ENCODE measurements around the gene PLCB1.

DNA sequence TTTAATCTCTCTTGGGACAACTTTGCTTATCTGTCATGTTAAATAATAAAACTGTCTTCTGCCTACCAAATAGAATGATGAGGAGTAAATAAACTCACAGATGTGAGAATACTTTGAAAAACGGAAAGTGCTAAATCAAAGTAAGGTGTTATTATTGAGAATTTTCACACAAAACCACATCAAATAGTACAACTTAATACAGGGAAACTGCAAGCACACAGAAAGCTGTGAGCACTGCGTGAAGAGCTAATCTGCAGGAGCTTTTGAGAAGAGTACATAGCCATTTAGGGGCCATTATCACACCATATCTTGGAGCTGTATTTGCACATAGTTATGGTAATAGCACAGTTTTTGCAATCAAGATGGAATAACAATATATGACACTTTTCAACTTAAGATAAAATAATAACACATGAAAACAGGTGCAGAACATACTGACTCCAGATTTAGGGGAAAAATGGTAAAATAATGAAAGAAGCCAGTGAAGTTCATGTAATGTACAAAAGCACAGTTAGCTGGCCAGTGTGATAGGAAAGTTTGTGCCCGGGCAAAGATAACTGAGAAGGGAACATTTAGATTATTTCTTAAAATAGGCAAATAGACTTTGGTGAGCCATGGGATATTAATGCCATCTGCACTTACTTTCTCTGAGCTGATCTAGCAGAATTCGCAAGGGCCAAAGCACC, 538.3 kb downstream of the PLCB1 start:
- TF ChIP-seq, protein P1, sequence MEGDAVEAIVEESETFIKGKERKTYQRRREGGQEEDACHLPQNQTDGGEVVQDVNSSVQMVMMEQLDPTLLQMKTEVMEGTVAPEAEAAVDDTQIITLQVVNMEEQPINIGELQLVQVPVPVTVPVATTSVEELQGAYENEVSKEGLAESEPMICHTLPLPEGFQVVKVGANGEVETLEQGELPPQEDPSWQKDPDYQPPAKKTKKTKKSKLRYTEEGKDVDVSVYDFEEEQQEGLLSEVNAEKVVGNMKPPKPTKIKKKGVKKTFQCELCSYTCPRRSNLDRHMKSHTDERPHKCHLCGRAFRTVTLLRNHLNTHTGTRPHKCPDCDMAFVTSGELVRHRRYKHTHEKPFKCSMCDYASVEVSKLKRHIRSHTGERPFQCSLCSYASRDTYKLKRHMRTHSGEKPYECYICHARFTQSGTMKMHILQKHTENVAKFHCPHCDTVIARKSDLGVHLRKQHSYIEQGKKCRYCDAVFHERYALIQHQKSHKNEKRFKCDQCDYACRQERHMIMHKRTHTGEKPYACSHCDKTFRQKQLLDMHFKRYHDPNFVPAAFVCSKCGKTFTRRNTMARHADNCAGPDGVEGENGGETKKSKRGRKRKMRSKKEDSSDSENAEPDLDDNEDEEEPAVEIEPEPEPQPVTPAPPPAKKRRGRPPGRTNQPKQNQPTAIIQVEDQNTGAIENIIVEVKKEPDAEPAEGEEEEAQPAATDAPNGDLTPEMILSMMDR (conservative IDR thresholded peaks at IDR 0.05; ENCODE audit: low read depth in 2 of 2), result no peak
- no peak for TF ChIP-seq CREB1 (CRISPR knock-in tag; IDR thresholded peaks at IDR 0.05; ENCODE audit: low read depth)
- no peak for TF ChIP-seq EZH2 (IDR thresholded peaks at IDR 0.05; ENCODE audit: low read depth, unreplicated experiment)
- no peak for TF ChIP-seq EZH2phosphoT487 (IDR thresholded peaks at IDR 0.05; ENCODE audit: unreplicated experiment)
- TF ChIP-seq STAT1 (IDR thresholded peaks at IDR 0.05; ENCODE audit: unreplicated experiment), result no peak
- no peak for TF ChIP-seq POLR2AphosphoS5 (IDR thresholded peaks at IDR 0.05; ENCODE audit: low read depth)
- TF ChIP-seq, protein P2, sequence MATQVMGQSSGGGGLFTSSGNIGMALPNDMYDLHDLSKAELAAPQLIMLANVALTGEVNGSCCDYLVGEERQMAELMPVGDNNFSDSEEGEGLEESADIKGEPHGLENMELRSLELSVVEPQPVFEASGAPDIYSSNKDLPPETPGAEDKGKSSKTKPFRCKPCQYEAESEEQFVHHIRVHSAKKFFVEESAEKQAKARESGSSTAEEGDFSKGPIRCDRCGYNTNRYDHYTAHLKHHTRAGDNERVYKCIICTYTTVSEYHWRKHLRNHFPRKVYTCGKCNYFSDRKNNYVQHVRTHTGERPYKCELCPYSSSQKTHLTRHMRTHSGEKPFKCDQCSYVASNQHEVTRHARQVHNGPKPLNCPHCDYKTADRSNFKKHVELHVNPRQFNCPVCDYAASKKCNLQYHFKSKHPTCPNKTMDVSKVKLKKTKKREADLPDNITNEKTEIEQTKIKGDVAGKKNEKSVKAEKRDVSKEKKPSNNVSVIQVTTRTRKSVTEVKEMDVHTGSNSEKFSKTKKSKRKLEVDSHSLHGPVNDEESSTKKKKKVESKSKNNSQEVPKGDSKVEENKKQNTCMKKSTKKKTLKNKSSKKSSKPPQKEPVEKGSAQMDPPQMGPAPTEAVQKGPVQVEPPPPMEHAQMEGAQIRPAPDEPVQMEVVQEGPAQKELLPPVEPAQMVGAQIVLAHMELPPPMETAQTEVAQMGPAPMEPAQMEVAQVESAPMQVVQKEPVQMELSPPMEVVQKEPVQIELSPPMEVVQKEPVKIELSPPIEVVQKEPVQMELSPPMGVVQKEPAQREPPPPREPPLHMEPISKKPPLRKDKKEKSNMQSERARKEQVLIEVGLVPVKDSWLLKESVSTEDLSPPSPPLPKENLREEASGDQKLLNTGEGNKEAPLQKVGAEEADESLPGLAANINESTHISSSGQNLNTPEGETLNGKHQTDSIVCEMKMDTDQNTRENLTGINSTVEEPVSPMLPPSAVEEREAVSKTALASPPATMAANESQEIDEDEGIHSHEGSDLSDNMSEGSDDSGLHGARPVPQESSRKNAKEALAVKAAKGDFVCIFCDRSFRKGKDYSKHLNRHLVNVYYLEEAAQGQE (IDR thresholded peaks at IDR 0.05; ENCODE audit: unreplicated experiment), result no peak
